GM18951 (cell line): ENCODE results near the gene MRPL49.

Experiments used
- POLR2A ChIP-seq: IDR thresholded peaks from 4 replicates; pipeline ENCODE4 v1.6.1; 2011; ENCODE audit warnings: mild to moderate bottlenecking; ENCODE audit not compliant: insufficient read length, insufficient read depth; ENCODE audit errors: extremely low read depth
- in situ Hi-C: fragments of 300-500 bp; cut with MboI; formaldehyde crosslinking; loops from one replicate; pipeline ENCODE4 v1.12.0; 2022; ENCODE audit warnings: low sequenced_read_pairs, mixed read lengths, inconsistent platforms; ENCODE audit not compliant: unreplicated experiment

Gene MRPL49

DNA sequence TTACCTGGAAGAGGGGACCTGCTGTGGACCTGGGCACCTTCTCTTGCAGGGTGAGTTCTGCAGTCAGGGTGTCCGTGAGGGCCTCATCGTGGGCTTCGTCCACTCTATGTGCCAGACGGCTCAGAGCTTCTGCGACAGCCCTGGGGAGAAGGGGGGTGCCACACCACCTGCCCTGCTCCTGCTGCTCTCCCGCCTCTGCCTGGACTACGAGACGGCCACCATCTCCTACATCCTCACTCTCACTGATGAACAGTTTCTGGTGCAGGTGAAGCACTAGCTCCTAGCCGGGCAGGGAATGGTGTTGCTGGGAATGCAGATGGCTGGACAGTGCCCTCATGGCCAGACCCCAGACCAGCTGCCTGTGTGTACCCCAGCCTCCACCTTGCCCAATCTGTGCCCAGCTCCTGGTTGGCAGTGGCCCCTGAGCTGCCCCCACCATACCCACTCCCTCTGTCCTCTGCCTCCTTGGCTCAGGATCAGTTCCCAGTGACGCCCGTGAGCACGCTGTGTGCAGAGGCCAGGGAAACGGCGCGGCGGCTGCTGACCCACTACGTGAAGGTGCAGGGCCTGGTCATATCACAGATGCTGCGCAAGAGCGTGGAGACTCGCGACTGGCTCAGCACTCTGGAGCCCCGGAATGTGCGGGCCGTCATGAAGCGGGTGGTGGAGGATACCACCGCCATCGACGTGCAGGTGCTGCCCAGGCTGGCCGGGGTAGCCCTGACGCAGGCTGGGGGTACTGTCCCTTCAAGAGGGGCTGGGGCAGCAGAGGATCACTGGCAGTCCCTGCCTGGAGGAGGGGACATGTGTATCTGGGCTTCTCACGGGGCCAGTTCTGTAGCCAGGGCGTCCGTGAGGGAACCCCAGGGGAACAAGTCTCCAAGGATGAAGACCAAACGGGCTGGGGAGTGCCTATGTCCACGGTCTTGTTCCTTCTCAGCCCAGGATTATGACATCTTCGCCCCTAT, 12.6 kb upstream of the MRPL49 start:
- in situ Hi-C loops, result no loop called here
- no peak for TF ChIP-seq POLR2A

DNA sequence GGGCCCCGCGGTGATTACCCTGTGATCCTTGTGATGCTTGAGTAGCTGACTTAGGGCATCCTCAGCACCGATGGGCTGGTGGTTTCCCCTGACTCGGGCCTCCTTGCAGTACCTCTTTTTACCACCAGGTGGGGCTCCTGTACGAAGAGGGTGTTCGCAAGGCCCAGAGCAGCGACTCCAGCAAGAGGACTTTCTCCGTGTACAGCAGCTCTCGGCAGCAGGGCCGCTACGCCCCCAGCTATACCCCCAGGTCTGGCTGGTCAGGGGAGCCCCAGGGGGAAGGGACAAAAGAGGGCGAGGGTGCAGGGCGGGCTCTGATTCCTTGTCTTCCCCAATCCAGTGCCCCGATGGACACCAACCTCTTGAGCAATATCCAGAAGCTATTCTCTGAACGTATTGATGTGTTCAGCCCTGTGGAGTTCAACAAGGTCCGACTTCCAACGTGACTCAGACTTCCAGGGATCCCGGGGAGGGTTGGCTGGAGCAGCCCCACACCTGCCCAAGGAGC, 11.7 kb upstream of the MRPL49 start:
- TF ChIP-seq POLR2A, result no peak
- in situ Hi-C loops, result no loop called here

DNA sequence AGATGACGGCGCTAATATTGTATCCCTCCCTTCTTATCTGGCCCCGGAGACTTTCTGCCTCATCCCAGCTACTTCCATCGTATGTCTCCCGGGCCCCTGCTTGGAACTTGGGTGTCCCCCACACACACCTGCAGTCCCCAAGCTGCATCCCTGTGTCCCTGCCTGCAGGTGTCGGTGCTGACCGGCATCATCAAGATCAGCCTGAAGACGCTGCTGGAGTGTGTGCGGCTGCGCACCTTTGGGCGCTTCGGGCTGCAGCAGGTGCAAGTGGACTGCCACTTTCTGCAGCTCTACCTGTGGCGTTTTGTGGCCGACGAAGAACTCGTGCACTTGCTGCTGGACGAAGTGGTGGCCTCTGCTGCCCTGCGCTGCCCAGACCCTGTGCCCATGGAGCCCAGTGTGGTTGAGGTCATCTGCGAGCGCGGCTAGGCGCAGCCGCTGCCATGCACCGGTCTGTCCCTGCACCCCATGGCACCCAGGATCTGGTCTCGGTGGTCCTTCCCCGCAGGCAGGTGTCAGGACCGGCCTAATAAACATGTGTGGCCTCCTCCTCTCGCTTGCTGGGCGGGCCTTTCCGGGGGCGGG, 10.9 kb upstream of the MRPL49 start:
- in situ Hi-C loops, result no loop called here

DNA sequence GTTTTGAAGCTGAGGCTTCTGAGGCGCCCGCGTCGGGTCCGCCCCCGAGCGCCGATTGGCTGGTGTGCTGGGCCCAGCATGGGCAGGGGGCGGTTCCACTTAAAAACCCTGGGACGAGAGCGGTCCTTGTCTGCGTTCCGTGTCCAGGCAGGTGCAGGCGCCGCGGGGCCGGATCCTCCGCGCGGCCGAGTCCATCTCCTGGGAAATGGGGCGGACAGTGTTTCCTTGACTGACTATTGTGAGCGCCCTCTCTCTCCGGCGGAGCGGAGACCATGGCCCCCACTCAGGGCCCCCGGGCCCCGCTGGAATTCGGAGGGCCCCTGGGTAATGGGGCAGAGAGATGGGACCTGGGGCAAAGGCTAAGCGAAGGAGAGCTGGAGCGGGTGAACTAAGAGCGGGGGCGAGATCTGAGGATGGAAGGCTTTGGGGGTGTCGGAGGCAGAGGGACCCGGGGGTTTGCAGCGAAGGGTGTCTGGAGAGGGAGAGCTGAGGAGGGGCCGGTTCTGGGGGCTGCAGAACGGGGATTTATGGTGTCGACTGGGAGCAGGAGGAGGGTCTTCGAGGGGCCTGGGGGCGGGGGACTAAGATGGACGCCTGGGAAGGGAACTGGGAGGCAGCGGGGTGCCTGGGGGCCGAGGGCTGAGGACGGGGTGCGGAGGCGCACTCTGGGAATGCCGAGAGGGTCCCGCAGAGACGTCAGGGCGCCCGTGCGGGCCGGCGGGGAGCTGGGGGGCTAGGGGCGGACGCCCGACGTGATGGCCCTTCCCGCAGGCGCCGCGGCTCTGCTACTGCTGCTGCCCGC, 10.2 kb upstream of the MRPL49 start, which contains the start of gene TM7SF2:
Gene TM7SF2 (plus strand): TSS at position 129 of the 802 bp plus-strand sequence. CDS start 144 bp downstream, at position 273.
- in situ Hi-C loops, result no loop called here
- peak; percentile 98 for TF ChIP-seq POLR2A

More for the DNA sequence above, 10.9 kb upstream of the MRPL49 start:
- TF ChIP-seq POLR2A, result no peak

DNA sequence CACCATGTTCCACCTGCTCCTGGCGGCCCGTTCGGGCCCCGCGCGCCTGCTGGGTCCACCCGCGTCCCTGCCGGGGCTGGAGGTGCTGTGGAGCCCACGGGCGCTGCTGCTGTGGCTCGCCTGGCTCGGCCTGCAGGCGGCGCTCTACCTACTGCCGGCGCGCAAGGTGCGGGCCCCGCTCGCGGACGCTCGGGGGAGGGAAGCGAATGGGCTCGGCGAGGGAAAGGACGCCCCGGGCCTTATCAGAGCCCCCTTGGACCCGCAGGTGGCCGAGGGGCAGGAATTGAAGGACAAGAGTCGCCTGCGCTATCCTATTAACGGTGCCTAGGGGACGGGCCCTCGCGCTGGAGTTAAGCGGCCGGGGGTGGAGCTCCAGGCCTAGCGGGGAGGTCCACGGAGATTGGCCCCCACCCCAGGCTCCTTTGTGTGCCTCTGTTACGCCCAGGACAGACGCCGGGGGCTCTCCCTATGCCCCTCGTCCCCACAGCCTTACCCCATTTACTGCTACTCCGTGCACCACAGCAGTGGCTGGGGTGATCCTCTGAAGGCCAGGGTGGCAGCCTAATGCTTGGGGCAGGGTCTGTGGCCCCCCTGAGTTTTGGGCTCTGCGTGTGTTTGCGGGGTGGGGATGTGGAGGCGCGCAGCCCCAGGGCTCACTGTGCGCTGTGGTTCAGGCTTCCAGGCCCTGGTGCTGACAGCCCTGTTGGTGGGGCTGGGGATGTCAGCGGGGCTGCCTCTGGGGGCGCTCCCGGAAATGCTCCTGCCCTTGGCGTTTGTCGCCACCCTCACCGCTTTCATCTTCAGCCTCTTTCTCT, 9.4 kb upstream of the MRPL49 start:
- in situ Hi-C loops, result no loop called here
- TF ChIP-seq POLR2A, result no peak

DNA sequence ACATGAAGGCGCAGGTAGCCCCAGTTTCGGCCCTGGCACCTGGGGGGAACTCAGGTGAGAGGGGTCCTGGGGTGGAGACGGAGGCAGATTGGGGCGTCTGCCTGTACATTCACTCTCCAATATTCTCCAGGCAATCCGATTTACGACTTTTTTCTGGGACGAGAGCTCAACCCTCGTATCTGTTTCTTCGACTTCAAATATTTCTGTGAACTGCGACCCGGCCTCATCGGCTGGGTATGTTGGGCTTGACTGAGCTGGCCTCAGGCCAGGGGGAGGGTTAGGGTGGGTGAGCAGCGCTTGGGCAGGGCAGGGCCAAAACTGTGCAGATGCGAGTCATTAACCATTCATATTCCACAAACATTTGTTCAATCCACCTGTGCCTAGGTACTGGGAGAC, 8.8 kb upstream of the MRPL49 start:
- TF ChIP-seq POLR2A, result no peak
- in situ Hi-C loops, result no loop called here

DNA sequence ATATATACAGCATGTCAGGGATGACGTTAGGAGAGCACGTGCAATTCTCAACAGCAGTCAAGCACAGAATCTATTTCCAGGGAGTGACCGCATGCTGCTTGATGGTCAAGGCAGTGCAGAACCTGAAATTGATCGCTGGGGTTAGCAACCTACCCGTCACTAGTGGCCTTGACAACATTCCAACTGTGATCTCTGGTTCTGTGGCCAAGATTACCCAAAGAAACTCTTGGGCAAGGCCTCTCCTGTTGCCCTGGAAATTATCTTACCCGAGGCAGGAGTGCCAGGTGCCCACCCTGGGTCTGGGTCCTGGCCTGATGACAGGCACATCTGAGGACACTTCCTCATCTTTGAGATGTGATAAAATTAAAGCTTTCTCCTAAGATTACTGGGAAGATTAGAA, 8.3 kb upstream of the MRPL49 start:
- in situ Hi-C loops, result no loop called here
- no peak for TF ChIP-seq POLR2A

DNA sequence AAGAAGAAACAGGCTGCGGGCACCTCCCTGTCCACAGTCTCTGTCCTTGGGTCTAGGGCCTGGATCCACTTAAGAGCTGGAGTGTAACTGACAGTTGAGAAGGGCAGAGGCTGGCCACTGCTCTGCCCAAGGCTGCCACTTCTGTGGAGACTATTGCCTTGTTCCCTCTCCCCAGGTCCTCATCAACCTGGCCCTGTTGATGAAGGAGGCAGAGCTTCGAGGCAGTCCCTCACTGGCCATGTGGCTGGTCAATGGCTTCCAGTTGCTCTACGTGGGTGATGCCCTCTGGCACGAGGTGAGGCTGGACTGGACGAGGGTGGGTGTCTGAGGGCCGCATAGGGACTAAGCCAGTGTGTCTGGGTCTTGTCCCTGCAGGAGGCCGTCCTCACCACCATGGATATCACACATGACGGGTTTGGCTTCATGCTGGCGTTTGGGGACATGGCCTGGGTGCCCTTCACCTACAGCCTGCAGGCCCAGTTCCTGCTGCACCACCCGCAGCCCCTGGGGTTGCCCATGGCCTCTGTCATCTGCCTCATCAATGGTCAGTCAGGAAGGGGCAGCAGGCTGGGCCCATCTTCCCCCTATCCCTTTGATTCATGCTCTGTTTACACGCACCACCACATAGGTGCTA, 7.5 kb upstream of the MRPL49 start:
- TF ChIP-seq POLR2A, result no peak
- in situ Hi-C loops, result no loop called here

DNA sequence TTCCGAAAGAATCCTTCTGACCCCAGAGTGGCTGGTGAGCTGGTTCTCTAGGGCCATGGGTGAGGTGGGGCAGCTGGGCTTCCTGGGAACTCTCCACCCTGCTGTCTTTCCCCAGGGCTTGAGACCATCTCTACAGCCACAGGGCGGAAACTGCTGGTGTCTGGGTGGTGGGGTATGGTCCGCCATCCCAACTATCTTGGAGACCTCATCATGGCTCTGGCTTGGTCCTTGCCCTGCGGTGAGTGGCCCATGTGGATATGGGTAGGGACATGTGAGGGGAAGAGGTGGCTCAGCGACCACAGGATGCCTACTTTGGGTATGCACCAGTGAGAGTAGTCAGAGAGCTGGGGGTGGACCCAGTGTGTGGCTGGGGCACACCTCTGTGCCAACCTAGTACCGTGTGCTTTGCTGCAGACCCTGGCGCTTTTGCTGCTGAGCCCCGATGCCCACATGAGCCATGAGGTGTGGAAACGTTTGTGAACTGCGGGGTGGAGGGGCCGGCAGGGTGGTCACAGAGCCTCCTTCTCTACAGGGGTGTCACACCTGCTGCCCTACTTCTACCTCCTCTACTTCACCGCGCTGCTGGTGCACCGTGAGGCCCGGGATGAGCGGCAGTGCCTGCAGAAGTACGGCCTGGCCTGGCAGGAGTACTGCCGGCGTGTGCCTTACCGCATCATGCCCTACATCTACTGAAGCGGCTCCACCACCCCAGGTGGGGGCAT, 6.6 kb upstream of the MRPL49 start:
- TF ChIP-seq POLR2A, result no peak
- in situ Hi-C loops, result no loop called here

DNA sequence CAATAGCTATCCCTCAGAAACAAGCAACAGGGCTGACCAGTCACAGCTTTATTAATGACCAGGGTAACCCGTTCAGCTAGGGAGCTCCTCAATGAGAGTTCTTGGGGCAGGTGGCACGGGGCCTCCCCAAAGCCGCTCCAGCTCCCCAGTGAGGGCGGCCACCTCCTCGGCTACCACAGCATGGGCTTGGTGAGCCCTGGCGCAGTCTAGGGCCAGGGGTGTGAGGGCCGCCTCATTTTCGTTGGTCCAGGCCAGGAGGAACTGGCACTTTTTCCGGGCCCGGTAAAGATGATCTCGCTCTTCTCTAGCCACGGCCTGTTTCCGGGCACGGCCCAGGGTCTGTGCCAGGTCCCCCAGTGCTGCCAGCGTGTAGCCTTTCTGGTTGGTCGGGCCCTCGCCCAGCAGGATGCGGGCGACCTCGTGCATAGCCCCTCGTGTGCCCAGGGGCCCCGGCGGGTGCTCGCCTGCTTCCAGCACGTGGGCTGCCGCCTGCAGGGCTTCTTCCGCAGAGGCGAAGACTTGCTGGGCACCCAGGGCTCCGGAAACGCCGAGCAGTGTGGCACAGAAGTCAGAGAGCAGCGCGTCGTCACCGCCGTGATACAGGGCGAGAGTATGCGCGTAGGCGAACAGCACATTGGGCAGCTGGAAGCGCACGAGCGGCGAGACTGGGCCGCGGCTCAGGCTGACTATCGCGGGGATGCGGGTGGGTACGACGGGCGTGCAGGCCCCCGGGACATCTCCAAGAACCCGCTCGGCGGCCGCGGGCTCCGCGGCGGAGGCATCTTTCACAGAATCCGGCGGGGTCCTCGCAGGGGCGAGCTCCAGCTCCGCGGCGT, 5.5 kb upstream of the MRPL49 start:
- in situ Hi-C loops, result no loop called here
- no peak for TF ChIP-seq POLR2A
